Femur (tissue), 1 donor: ENCODE measurements around the gene ZNF648.
"Not testable (repeated sequence)": the region's sequence is repeated elsewhere in the genome, so short reads cannot be mapped to it uniquely, and the experiment has no call there.

Experiments used
- DNase-seq: peaks from one replicate; pipeline ENCODE4 v3.0.0-alpha.2; 2017

The ZNF648 gene

GRCh38 chr1:182061594-182061993, at the start of gene ZNF648:
TSS of gene ZNF648 (minus strand) at chr1:182061712. CDS start at chr1:182058010, 3,702 bp downstream.
- no peak for DNase-seq

GRCh38 chr1:182110635-182111034, 49.1 kb upstream of the ZNF648 start:
- DNase-seq: no peak

GRCh38 chr1:182109771-182110170, 48.3 kb upstream of the ZNF648 start:
- no peak for DNase-seq

GRCh38 chr1:182107209-182107608, 45.7 kb upstream of the ZNF648 start:
- DNase-seq: no peak

- no peak for DNase-seq
These were observed 40.5 kb upstream of the ZNF648 start for GRCh38 chr1:182102043-182102416.

GRCh38 chr1:182101415-182102042, 40.0 kb upstream of the ZNF648 start:
- no peak for DNase-seq

- no peak for DNase-seq
These were observed 36.8 kb upstream of the ZNF648 start for GRCh38 chr1:182098301-182098700.

- no peak for DNase-seq
These were observed 34.4 kb upstream of the ZNF648 start for GRCh38 chr1:182095946-182096345.

GRCh38 chr1:182094514-182095005, 33.0 kb upstream of the ZNF648 start:
- DNase-seq: not testable (repeated sequence)

- DNase-seq: no peak
These were observed 32.3 kb upstream of the ZNF648 start for GRCh38 chr1:182093781-182094180.

GRCh38 chr1:182092336-182092735, 30.8 kb upstream of the ZNF648 start:
- DNase-seq: no peak

- DNase-seq: no peak
These were observed 29.6 kb upstream of the ZNF648 start for GRCh38 chr1:182091083-182091482.

GRCh38 chr1:182087719-182088350, 26.3 kb upstream of the ZNF648 start:
- no peak for DNase-seq

- no peak for DNase-seq
These were observed 25.8 kb upstream of the ZNF648 start for GRCh38 chr1:182087304-182087703.

GRCh38 chr1:182086620-182087019, 25.1 kb upstream of the ZNF648 start:
- DNase-seq: no peak

GRCh38 chr1:182086136-182086535, 24.6 kb upstream of the ZNF648 start:
- no peak for DNase-seq

GRCh38 chr1:182085726-182086125, 24.2 kb upstream of the ZNF648 start:
- no peak for DNase-seq

- peak; percentile 87 for DNase-seq
These were observed 23.2 kb upstream of the ZNF648 start for GRCh38 chr1:182084487-182085316.

GRCh38 chr1:182083851-182084486, 22.5 kb upstream of the ZNF648 start:
- no peak for DNase-seq

- no peak for DNase-seq
These were observed 19.6 kb upstream of the ZNF648 start for GRCh38 chr1:182080955-182081582.

GRCh38 chr1:182080040-182080439, 18.5 kb upstream of the ZNF648 start:
- no peak for DNase-seq

- no peak for DNase-seq
These were observed 10.4 kb upstream of the ZNF648 start for GRCh38 chr1:182071924-182072323.

GRCh38 chr1:182069028-182069466, 7.5 kb upstream of the ZNF648 start:
- peak; percentile 64 for DNase-seq
